Fibroblast of pulmonary artery (primary cell): Measurements from ENCODE around the gene ELL2.
A peak's percentile ranks its signal among the peaks of the same experiment; 100 is the strongest.

ENCODE experiments used
- DNase-seq: peaks from one replicate; pipeline ENCODE4 v3.0.0-alpha.2; 2010; ENCODE audit warnings: low read depth
- H3K4me3 ChIP-seq: replicated peaks from 2 replicates; pipeline ENCODE4 v1.5.1; 2011; ENCODE audit warnings: low read depth, mild to moderate bottlenecking, control low read depth, low read length, moderate library complexity
- CTCF ChIP-seq: IDR thresholded peaks from 2 replicates; pipeline ENCODE4 v1.5.1; 2011; ENCODE audit warnings: mild to moderate bottlenecking, control low read depth, low read length, inconsistent platforms; ENCODE audit errors: missing control alignments

The ELL2 gene

GRCh38 chr5:95884017-95884325 lies 77.7 kb downstream of the ELL2 start:
- peak; percentile 60 for DNase-seq
- TF ChIP-seq CTCF: no peak
- H3K4me3 ChIP-seq: no peak overlapping the region

GRCh38 chr5:95883185-95884016 lies 78.2 kb downstream of the ELL2 start:
- H3K4me3 ChIP-seq: no peak overlapping the region
- DNase-seq: no peak
- TF ChIP-seq CTCF: no peak

- H3K4me3 ChIP-seq: no peak overlapping the region
- no peak for TF ChIP-seq CTCF
- DNase-seq: no peak
Measured at GRCh38 chr5:95881833-95882232, 79.8 kb downstream of the ELL2 start.

GRCh38 chr5:95880081-95880926 lies 81.3 kb downstream of the ELL2 start:
- no peak for TF ChIP-seq CTCF
- DNase-seq: no peak
- no peak overlapping the region for H3K4me3 ChIP-seq

GRCh38 chr5:95879661-95880060 lies 82.0 kb downstream of the ELL2 start:
- DNase-seq: no peak
- no peak overlapping the region for H3K4me3 ChIP-seq
- TF ChIP-seq CTCF: no peak

GRCh38 chr5:95878417-95879323 lies 83.0 kb downstream of the ELL2 start:
- TF ChIP-seq CTCF: no peak
- DNase-seq: no peak
- H3K4me3 ChIP-seq: no peak overlapping the region
